Measurements from ENCODE around the gene PIGU. TPM values are rescaled to one million over a fixed set of nuclear protein-coding genes. Genes with fewer than 3 reads are reported as not detected.

The PIGU gene
- total and polyA plus RNA-seq, 2 experiments from 2014 or later, result 21.2 to 21.6 TPM

GRCh38 chr20:34570859-34571306, 106.0 kb downstream of the PIGU start:
- H3K79me2 ChIP-seq (ENCODE audit: insufficient read depth), result no peaks in the 10 kb centered on the region
- H2AFZ ChIP-seq, result no peak overlapping the region
- TF ChIP-seq EZH2 (IDR thresholded peaks at IDR 0.05; ENCODE audit: insufficient read depth, poor library complexity, severe bottlenecking) (no peak), EZH2phosphoT487 (IDR thresholded peaks at IDR 0.05; ENCODE audit: insufficient read depth, low read depth) (peak; percentile 93)
- peak; percentile 80 for DNase-seq
- H3K4me3 ChIP-seq, result no peak overlapping the region
- H3K27me3 ChIP-seq (replicated peaks; ENCODE audit: insufficient read depth), result no peaks in the 10 kb centered on the region
- peaks cover 14% of the 10 kb centered on the region for H3F3A ChIP-seq (ENCODE audit: insufficient read depth)
- H3K4me2 ChIP-seq (ENCODE audit: unreplicated experiment), result no peak overlapping the region
- no peak overlapping the region for H3K9ac ChIP-seq
- no peaks in the 10 kb centered on the region for H3K9me2 ChIP-seq (ENCODE audit: insufficient read depth)
- in situ Hi-C loops (cut with MboI), result no loop called here
- H4K20me1 ChIP-seq (ENCODE audit: insufficient read depth), result no peaks in the 10 kb centered on the region
- WGBS, 2 experiments (ENCODE audit: low coverage in 1 of 2, low lambda C conversion rate in 2 of 2, missing lambda C conversion rate in 2 of 2), result 24 to 37% methylated on average over 3 of the region's 3 CpGs
- no peaks in the 10 kb centered on the region for H3K36me3 ChIP-seq (ENCODE audit: low read depth)
- H3K4me1 ChIP-seq (ENCODE audit: insufficient read depth), result peaks cover 14% of the 10 kb centered on the region
- peak overlapping the region; percentile 42; the same call in 1 of the 2 replicates for H3K27ac ChIP-seq
- H3K9me3 ChIP-seq (ENCODE audit: low read depth), result no peaks in the 10 kb centered on the region

- in situ Hi-C loops (cut with MboI), result no loop called here
- no peaks in the 10 kb centered on the region for H3K36me3 ChIP-seq (ENCODE audit: low read depth)
- DNase-seq, result peak; percentile 46
Observed at GRCh38 chr20:34569598-34569997, 107.3 kb downstream of the PIGU start.

GRCh38 chr20:34567892-34568865, 108.7 kb downstream of the PIGU start:
- Histone ChIP-seq H3K79me2 (ENCODE audit: insufficient read depth) (no peaks in the 10 kb centered on the region), H3K9me2 (ENCODE audit: insufficient read depth) (no peaks in the 10 kb centered on the region), H3K4me1 (ENCODE audit: insufficient read depth) (peaks cover 14% of the 10 kb centered on the region), H3K4me2 (ENCODE audit: unreplicated experiment) (no peak overlapping the region), H3F3A (ENCODE audit: insufficient read depth) (peaks cover 14% of the 10 kb centered on the region), H4K20me1 (ENCODE audit: insufficient read depth) (no peaks in the 10 kb centered on the region), H3K27me3 (replicated peaks; ENCODE audit: insufficient read depth) (no peaks in the 10 kb centered on the region), H3K9me3 (ENCODE audit: low read depth) (no peaks in the 10 kb centered on the region), H3K9ac (no peak overlapping the region), H3K27ac (no peak overlapping the region), H3K4me3 (no peak overlapping the region), H3K36me3 (ENCODE audit: low read depth) (no peaks in the 10 kb centered on the region), H2AFZ (no peak overlapping the region)
- WGBS, 2 experiments (ENCODE audit: low coverage in 1 of 2, low lambda C conversion rate in 2 of 2, missing lambda C conversion rate in 2 of 2), result 94% methylated on average over 15 of the region's 15 CpGs
- TF ChIP-seq EZH2 (IDR thresholded peaks at IDR 0.05; ENCODE audit: insufficient read depth, poor library complexity, severe bottlenecking), result no peak
- no peak for TF ChIP-seq EZH2phosphoT487 (IDR thresholded peaks at IDR 0.05; ENCODE audit: insufficient read depth, low read depth)
- in situ Hi-C loops (cut with MboI), result no loop called here
- DNase-seq, result no peak

More at GRCh38 chr20:34569598-34569997, 107.3 kb downstream of the PIGU start:
- peaks cover 14% of the 10 kb centered on the region for H3F3A ChIP-seq (ENCODE audit: insufficient read depth)
- H2AFZ ChIP-seq, result no peak overlapping the region
- peaks cover 14% of the 10 kb centered on the region for H3K4me1 ChIP-seq (ENCODE audit: insufficient read depth)
- H4K20me1 ChIP-seq (ENCODE audit: insufficient read depth), result no peaks in the 10 kb centered on the region
- no peak overlapping the region for H3K4me3 ChIP-seq
- no peaks in the 10 kb centered on the region for H3K9me3 ChIP-seq (ENCODE audit: low read depth)
- WGBS, 2 experiments (ENCODE audit: low coverage in 1 of 2, low lambda C conversion rate in 2 of 2, missing lambda C conversion rate in 2 of 2), result 31 to 47% methylated on average over 2 of the region's 2 CpGs
- H3K27me3 ChIP-seq (replicated peaks; ENCODE audit: insufficient read depth), result no peaks in the 10 kb centered on the region
- no peak overlapping the region for H3K4me2 ChIP-seq (ENCODE audit: unreplicated experiment)
- H3K9me2 ChIP-seq (ENCODE audit: insufficient read depth), result no peaks in the 10 kb centered on the region
- H3K79me2 ChIP-seq (ENCODE audit: insufficient read depth), result no peaks in the 10 kb centered on the region
- TF ChIP-seq EZH2phosphoT487 (IDR thresholded peaks at IDR 0.05; ENCODE audit: insufficient read depth, low read depth) (no peak), EZH2 (IDR thresholded peaks at IDR 0.05; ENCODE audit: insufficient read depth, poor library complexity, severe bottlenecking) (no peak)
- H3K9ac ChIP-seq, result no peak overlapping the region
- H3K27ac ChIP-seq, result no peak overlapping the region

- TF ChIP-seq EZH2 (IDR thresholded peaks at IDR 0.05; ENCODE audit: insufficient read depth, poor library complexity, severe bottlenecking), result no peak
- TF ChIP-seq EZH2phosphoT487 (IDR thresholded peaks at IDR 0.05; ENCODE audit: insufficient read depth, low read depth), result no peak
Observed at GRCh38 chr20:34566978-34567891, 109.7 kb downstream of the PIGU start.

More at GRCh38 chr20:34566978-34567891, 109.7 kb downstream of the PIGU start:
- Histone ChIP-seq H2AFZ (no peak overlapping the region), H3K9ac (no peak overlapping the region), H3K4me2 (ENCODE audit: unreplicated experiment) (no peak overlapping the region), H3K9me3 (ENCODE audit: low read depth) (no peaks in the 10 kb centered on the region), H3K4me1 (ENCODE audit: insufficient read depth) (peaks cover 14% of the 10 kb centered on the region), H4K20me1 (ENCODE audit: insufficient read depth) (no peaks in the 10 kb centered on the region), H3F3A (ENCODE audit: insufficient read depth) (peaks cover 14% of the 10 kb centered on the region), H3K27me3 (replicated peaks; ENCODE audit: insufficient read depth) (no peaks in the 10 kb centered on the region), H3K4me3 (no peak overlapping the region), H3K36me3 (ENCODE audit: low read depth) (no peaks in the 10 kb centered on the region), H3K79me2 (ENCODE audit: insufficient read depth) (no peaks in the 10 kb centered on the region), H3K27ac (no peak overlapping the region), H3K9me2 (ENCODE audit: insufficient read depth) (no peaks in the 10 kb centered on the region)
- in situ Hi-C loops (cut with MboI), result no loop called here
- 95% methylated on average over 9 of the region's 9 CpGs for WGBS, 2 experiments (ENCODE audit: low coverage in 1 of 2, low lambda C conversion rate in 2 of 2, missing lambda C conversion rate in 2 of 2)
- DNase-seq, result no peak
